Anterior cingulate cortex (tissue), 58 donors: ENCODE data around the gene KCNG2.
"Not testable (repeated sequence)": the region's sequence is repeated elsewhere in the genome, so short reads cannot be mapped to it uniquely, and the experiment has no call there.

Experiments
- DNase-seq, 58 donors: peaks; one replicate each; lab custom pipeline; 2025; lab: John Stamatoyannopoulos, UW

The KCNG2 gene

DNA sequence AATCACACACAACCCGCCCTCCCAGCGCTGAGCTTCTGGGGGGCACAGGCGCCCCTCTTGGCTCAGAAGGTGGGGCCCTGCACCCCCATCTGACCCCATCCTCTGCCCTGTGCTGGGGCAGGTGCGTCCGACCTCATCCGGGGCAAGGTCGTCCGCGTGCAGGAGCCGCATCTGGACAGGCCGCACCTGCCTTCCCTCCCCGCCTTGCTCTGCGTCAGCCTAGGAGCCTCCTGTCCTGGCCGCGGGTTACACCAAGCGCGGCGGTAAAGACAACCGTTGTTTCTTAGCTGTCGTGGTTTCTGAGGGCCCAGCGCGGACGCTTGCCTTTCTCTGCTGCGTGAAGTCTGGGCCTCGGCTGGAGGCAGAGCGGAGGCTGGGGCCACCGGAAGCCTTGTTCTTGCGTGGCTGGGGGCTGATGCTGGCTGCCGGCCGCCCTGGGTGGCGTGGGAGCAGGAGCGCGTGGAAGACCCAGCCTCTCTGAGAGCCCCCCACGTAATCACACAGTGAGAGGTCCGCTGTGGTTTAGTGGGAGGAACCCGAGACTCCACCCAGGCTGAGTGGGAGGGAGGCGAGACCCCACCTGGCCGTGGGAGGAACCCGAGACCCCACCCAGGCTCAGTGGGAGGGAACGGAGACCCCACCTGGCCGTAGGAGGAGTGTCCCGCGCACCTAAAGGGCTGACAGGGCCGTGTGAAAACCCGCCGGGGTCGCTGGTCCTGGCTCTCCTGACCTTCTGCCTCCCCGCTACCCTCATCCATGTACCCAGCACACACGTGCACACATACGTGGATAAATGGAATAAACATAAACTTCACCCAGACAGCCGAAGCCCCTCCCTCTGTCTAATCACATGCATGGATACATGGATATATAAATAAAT lies 51.8 kb downstream of the KCNG2 start:
- no peak for DNase-seq

DNA sequence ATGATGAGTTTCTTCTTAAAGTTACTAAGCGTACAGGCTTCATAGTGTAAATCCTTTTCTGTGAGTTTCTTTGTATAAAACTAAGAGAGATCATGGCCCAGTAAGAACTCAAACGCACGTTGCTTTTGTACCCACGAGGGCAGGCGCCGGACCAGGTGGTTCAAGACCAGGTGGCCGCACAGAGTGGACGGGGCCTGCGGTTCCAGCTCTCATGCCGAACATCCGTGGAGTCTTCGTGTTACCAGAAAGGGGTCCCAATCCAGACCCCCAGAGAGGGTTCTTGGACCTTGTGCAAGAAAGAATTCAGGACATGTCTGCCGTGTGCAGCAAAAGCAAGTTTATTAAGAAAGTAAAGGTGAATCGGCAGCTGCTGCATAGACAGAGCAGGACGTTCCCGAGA lies 53.0 kb downstream of the KCNG2 start:
- DNase-seq = no peak

DNA sequence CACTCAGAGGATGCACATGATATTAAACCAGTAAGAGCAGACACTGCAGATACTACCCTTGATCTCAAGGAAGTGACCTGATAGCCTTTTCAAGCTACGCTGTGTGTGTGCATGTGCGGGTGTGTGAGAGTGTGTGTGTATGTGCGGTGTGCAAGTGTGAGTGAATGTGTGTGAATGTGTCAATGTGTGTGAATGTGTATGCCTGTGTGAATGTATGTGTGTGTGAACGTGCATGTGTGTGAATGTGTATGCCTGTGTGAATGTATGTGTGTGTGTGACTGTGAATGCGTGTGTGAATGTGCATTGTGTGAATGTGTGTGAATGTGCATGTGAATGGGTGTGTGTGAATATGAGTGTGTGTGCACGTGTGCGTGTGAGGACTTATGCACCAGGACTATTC lies 53.8 kb downstream of the KCNG2 start:
- DNase-seq = no peak

DNA sequence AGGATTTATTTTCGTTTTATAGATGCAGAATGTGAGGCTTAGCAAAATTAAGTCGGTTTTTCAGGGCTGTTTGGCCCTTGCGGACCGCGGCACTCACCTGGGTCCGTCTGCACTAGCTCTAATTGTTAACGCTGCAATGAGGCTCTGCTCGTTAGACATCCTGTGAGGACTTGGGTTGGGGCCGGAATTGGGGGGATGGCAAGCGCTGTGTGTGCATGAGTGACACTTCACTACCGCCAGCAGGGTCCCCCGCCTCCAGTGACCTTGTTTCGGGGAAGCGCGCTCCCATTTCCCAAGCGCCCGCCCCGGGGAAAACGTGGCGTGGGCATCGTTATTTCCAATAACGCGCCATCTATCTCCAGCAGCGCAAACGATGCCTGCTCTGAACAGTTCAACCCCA lies 54.2 kb downstream of the KCNG2 start:
- DNase-seq = no peak

DNA sequence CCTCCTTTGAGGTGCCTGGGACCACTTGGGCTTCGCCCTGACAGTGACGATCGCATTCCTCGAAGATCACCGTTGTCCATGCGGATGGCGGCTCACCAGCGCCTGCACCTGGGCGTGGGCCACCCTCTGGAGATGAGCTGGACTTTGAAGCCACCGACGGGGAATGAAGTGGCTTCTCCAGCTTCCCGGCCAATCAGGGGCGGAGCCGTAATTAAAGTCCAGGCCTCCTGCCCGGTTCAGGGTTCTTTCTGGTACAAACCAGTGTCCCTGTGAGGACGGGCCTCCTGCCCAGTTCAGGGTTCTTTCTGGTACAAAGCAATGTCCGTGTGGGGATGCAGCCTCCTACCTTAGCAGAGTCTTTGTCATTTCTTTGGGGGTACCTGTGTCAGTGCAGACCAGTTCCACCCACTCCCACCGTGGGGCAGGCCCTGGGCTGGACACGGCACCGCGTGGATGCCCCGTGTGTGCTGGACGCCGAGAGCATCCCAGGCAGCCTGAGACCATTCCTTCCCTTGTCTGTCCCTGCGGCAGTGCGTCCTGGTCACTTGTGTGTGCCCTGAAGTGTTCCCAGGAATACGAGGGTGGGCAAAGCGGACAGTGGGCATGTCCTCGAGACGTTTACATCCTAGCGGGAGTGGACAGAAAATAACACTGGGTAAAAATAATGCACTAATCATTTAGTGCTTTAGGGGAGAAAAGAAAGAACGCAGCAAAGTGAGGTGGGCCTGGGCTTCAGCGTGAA lies 55.0 kb downstream of the KCNG2 start:
- DNase-seq = no peak

DNA sequence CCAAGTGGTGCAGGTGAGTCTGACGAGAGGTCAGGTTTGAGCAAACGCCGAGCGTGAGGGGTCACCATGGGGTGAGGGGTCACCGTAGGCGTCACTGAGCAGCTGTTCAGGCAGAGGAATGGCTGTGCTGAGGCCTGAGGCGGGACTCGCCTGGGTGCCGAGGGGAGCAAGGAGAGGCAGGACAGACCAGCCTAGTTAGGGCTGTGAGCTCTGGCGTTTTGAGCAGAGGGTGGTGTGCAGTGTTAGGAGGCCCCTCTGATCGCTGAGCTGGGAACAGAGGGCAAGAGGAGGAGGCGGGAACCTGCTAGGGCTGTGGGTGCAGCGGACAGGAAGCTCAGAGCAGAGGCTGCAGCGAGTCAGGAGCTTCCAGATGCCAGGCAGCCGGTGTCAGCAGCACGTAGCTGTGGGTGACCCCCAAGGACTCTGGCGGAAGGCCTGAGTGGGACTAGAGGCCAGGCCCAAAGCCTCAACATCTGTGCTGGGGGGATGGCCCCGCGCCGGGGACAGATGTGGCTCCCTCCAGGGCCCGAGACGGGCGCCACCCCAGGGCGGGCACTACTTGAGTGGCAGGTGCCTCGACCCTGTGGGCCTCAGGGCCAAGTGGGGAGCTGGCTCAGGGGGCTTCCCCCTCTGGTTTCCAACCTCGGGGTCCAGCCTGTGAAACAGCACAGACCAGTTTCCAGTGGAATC lies 55.7 kb downstream of the KCNG2 start:
- no peak for DNase-seq

DNA sequence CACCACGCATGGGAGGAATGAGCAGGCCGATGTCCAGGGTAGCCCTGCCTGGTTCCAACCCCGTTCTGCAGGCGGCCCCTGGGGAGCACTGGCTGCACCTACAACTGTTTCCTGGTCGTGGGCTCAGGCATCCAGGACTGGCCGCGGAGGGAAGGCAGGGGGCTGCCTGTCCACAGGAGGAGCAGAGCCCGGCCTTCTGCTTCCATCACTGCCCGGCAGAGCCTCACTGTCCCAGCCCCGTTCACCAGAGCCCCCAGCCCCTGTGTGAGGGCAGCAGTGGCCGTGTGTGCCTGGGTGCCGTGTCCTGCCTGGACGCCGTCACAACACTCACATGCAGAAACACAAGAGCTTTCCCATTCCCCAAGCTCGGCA lies 56.2 kb downstream of the KCNG2 start:
- DNase-seq = no peak

DNA sequence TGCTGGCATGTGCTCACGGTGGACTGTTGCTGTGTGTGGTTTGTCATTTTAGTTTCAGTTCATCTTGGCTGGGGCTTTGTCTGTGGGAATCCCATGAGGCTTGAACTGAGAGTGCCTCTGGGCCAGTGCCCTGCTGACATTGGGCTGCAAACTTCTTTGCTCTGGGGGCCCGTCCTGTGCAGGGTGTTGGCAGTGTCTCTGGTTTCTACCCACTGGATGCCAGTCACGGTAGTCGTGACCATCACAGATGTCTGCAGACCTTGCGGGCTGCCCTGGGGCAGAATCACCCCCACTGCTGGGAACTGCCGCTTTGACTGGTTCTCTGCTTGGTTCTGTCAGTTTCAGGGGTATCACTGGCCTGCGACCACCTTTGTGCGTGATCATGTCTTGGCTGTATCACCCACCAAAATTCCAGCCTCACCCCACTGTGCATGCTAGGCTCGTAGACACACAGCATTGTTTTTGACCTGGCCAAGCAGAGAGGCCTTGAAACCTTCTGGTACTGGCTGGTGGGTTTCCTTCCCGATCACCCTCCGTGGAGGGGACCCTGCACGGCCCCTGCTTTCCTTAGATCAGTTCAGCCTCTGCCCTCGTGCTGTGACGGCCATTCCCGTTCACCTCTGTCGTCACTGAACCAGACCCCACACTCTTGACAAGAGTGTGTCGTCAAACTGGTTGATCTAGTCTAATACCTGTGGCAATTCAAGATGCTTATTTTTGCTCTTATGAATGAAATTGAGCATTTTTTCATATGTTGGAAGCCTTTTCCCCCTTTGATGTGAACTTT lies 57.6 kb downstream of the KCNG2 start:
- peak in 1 of 58 donors; percentile 13 for DNase-seq

DNA sequence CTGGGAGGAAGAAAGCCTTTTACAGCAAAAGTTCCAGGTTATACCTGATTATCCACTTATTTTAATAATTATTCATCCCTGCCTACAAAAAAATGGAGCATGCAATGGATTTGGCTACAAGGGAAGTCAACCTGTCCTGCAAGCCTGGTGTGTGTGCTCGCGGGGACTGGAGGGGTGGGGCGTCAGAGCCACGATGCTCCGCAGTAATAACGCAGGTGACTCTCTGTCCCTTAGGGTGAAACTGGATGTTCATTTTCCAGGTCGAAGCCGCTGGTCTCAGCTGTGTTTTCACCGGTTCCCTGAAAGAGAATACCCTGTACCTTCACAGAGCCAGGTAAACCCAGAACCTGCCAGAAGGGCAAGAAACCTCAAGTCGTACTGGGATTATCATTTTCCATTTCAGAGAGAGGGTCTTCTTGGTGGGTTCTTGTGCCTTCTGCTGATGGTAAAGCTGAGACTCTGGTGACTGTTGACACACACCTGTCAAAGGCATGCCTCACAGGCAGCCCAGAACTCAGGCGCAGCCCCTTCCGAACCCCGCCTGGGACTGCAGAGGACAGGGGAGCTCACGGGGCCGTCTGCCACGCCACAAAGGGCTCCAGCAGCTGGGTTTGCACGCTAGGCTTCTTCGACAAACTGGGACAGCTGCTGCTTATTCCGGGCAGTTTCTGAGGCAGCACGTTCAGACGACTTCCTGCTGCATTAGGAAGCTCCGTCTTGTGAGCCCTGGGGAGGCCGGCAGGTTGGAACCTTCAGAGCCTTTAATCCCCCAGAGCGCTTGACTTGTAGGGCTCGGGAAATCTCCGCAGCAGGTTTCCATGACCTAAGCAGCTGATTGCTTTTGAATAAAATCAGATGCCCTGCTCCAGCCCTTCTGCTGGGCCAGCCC lies 58.6 kb downstream of the KCNG2 start:
- DNase-seq = no peak

DNA sequence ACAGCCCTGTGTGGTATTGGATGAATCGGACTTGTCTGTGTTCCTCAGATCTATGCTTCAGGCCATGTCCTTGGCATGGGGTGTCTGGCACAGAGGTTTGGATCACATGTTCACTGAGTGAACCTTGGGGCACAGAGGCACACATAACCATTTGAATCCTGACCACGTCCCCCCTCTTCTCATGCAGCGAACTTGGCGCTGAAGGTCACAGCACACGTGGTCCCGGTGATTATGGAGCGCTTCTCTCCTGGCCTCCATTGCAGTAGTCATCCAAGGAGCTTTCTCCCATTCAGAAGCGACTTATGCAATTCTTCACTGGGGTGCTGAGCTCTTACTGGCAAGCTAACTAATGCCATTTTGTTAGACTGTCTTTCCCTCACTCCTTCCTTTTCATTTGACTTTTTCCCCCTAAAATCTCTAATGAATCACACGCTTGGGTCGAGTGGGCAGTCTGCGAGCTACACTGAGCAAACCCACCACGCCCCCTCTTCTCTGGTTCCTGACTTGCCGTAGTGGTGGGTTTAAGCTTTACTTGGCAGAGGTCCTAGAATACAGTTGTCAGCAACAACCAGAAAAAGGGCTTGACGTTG lies 59.4 kb downstream of the KCNG2 start:
- peak in 10 of 58 donors; percentile 16 to 56 (median 37) for DNase-seq

DNA sequence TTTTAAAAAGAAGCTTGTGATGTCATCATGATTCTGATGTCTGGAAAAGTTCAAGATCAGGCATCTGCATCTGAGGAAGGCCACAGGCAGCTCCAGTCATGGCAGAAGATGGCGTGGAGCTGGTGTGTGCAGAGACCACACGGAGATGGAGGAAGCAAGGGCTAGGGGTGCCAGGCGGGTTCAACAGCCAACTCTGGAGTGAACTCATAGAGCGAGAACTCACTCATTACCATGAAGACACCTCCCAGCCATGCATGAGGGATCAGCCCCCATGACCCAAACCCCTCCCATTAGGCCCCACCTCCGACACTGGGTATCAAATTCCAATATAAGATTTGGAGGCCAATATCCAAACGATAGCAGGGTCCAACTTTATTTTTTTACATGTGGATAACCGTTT lies 61.6 kb downstream of the KCNG2 start:
- DNase-seq = no peak

DNA sequence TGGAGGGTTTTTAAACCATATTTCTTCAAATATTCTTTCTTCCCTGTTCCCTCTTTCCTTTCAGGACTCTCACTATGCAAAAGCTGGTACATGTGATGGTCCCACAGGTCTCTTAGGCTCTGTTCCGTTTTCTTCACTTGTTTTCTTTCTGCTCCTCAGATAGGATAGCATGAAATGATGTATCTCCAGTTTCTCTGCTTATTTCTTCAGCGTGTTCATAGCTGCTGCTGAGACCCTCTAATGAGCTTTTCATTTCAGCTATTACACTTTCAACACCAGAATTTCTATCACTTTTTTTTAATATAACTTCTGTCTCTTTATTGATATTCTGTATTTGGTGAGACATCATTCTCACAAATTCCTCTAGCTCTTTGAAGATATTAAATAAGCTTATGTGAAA lies 63.9 kb downstream of the KCNG2 start:
- no peak for DNase-seq

DNA sequence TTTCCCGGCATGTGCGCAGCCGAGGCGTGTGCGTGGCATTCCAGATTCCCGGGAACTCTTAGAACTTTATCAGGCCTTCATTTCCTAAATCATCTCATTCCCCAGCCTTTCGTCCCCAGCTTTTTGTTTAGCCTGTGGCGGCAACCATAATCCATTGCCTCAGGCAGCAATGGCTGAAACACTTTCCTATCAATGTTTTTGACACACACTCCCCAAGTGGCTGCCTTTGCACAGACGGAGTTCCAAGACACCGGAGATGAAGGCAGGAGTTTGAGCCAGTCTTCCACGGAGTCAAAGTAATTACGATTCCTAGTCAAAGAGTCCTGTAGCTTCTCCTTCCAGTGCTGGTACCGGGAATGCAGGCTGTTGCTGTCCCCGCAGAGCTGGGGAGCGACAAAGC lies 64.8 kb downstream of the KCNG2 start:
- DNase-seq = no peak

DNA sequence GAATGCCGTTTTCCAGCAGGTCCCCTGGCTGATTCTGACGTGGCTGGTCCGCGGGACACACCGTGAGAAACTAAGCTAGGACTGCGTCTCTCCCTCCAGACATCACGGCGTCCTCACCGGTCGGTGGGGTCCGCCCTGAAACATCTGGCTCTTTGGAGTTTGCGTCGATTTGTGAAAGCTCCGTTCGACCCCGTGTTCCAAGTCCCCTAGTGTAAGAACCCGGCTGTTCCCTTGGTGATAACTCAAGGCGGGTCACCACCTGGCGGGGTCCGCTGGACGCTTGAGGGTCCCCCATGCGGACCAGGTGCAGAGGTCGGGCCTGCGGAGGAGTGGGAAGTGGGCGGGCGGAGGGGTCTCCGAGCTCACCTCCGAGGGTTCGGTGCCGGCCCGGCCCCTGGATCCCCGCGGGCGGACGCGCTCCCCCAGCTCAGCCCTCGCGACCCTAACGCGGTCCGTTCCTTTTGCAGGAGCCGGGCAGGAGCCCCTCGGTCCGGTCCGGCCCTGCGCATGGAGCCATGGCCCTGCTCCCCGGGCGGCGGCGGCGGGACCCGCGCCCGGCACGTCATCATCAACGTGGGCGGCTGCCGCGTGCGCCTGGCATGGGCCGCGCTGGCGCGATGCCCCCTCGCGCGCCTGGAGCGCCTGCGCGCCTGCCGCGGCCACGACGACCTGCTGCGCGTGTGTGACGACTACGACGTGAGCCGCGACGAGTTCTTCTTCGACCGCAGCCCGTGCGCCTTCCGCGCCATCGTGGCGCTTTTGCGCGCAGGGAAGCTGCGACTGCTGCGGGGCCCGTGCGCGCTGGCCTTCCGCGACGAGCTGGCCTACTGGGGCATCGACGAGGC lies 65.6 kb downstream of the KCNG2 start:
- no peak for DNase-seq

DNA sequence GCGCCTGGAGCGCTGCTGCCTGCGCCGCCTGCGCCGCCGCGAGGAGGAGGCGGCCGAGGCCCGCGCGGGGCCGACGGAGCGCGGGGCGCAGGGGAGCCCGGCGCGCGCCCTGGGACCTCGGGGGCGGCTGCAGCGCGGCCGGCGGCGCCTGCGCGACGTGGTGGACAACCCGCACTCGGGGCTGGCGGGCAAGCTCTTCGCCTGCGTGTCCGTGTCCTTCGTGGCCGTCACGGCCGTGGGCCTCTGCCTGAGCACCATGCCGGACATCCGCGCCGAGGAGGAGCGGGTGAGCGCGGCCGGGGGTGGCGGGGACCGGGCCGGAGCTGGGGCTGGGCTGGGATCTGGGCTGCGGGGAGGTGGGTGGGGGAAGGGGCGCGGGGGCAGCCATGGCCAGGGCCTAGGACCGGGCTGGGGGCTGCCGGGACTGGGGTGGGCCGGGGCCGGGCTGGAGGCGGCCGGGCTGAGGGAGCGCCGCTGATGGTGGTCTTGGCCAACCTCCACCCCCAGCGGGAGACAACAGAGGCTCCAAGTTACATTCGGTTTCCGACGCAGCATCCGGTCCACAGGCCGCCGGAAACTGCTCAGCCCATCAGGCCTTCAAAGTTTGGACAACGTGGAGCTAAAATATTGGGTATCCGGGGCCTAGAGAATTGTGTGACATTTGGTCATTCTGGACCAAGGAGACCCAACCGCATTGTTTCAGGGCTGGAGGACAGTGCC lies 66.4 kb downstream of the KCNG2 start:
- DNase-seq = no peak

DNA sequence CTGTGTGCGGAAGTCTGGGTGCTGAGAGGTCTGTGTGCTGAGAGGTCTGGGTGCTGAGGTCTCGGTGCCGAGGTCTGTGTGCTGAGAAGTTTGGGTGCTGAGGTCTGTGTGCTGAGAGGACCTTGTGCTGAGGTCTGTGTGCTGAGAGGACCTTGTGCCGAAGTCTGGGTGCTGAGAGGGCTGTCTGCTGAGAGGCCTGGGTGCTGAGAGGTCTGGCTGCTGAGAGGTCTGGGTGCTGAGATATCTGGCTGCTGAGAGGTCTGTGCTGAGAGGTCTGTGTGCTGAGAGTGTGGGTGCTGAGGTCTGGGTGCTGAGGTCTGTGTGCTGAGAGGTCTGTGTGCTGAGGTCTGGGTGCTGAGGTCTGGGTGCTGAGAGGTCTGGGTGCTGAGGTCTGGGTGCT lies 67.2 kb downstream of the KCNG2 start:
- not testable (repeated sequence) for DNase-seq

DNA sequence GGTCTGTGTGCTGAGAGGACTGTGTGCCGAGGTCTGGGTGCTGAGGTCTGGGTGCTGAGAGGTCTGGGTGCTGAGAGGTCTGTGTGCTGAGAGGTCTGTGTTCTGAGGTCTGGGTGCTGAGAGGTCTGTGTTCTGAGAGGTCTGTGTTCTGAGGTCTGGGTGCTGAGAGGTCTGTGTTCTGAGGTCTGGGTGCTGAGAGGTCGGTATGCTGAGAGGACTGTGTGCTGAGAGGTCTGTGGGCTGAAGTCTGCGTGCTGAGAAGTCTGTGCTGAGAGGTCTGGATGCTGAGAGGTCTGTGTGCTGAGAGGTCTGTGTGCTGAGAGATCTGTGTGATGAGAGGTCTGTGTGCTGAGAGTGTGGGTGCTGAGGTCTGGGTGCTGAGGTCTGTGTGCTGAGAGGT lies 68.2 kb downstream of the KCNG2 start:
- DNase-seq = not testable (repeated sequence)
